Measurements from ENCODE around the gene CIRBP.

GRCh38 chr19:1274852-1275259 lies 5.7 kb downstream of the CIRBP start:
- TF ChIP-seq CTCF (IDR thresholded peaks at IDR 0.05; ENCODE audit: insufficient read depth, low read depth, low read length) (no peak), EZH2 (IDR thresholded peaks at IDR 0.05; ENCODE audit: insufficient read depth, low read length) (no peak)

Data from astrocyte (in vitro differentiated cells and primary cell).